Thyroid gland (tissue), 4 donors: Measurements from ENCODE around the gene SPINDOC. TPM values are rescaled to one million over a fixed set of nuclear protein-coding genes. Genes with fewer than 3 reads are reported as not detected.

Source experiments
- DNase-seq, 2 donors: peaks; one replicate each; pipeline ENCODE4 v3.0.0-alpha.2; 2019
- H3K27ac ChIP-seq, 3 donors: fragments of 200-600 bp; sonication (generic); 1 replicate in 2 of 3; 2 replicates in 1 of 3; pipeline ENCODE4 v1.5.1; 2016 to 2019; ENCODE audit warnings: mild to moderate bottlenecking in 1 of 3, moderate library complexity in 1 of 3
- H3K27me3 ChIP-seq: fragments of 200-600 bp; sonication (generic); one replicate; pipeline ENCODE4 v1.5.1; 2019
- H3K36me3 ChIP-seq, 2 donors: fragments of 200-600 bp; sonication (generic); one replicate each; pipeline ENCODE4 v1.5.1; 2016 to 2019
- H3K4me1 ChIP-seq, 2 donors: fragments of 200-600 bp; sonication (generic); one replicate each; pipeline ENCODE4 v1.5.1; 2017 to 2019
- H3K4me3 ChIP-seq, 3 donors: fragments of 200-600 bp; sonication (generic); replicated peaks in 1 of 3; 1 replicate in 2 of 3; 2 replicates in 1 of 3; pipeline ENCODE4 v1.5.1; 2016; ENCODE audit warnings: mild to moderate bottlenecking in 1 of 3
- H3K9me3 ChIP-seq: fragments of 200-600 bp; sonication (generic); one replicate; pipeline ENCODE4 v1.5.1; 2017
- POLR2A ChIP-seq, 2 donors: fragments of 450-650 bp; IDR thresholded peaks; one replicate each; pipeline ENCODE4 v1.6.1; 2017; ENCODE audit warnings: antibody characterized with exemption in 2 of 2, mild to moderate bottlenecking in 2 of 2, moderate library complexity in 1 of 2
- WGBS, 2 donors: methylation state at CpG; one replicate each; pipeline ENCODE4 v1.1.5; 2017; 5-methylcytosine and 5-hydroxymethylcytosine counted together
- intact Hi-C: fragments of 100-400 bp; cut with DNase I; formaldehyde crosslinking; loops from one replicate; pipeline ENCODE4 v1.15.1; 2023
- total RNA-seq, 4 donors: library from RNA; depleted of rRNA; stranded (reverse); fragments of >200 nt; gene quantifications; one replicate each; pipeline ENCODE4 v1.2.3, GENCODE V29; 2016
- TF ChIP-seq, protein P1 (sequence below), 6 experiments: fragments of 200-600 bp in 3 of 6; fragments of 450-650 bp in 3 of 6; sonication (generic) in 3 of 6; IDR thresholded peaks; one replicate each; pipeline ENCODE4 v1.5.1; 2016 to 2019; ENCODE audit warnings: antibody characterized with exemption in 6 of 6, mild to moderate bottlenecking in 2 of 6, inconsistent platforms in 1 of 6, moderate library complexity in 1 of 6

SPINDOC gene
- total RNA-seq, 4 donors from 2014 or later, result 7.4 to 12.6 (median 10.3) TPM

DNA sequence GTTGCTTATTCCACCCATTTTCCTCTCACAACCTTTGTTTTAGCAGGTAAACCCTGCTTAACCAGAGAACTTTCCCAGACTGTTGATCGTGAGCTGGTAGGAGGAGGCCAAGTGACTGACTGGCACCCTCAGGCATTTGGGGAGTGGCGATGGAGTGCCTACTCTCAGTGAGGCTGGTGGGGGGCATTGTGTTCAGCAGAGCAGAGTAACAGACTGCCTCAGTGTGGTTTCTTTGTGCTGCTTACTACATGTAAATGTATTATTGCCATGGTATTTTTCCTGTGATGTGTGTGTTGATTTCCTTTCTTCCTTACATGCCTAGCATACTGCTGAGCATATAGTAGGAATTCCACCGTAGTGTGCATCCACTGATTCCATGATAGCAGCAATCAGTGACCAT, 28.3 kb downstream of the SPINDOC start:
- 13 to 35% methylated on average over 3 of the region's 3 CpGs for whole genome bisulfite sequencing, 2 donors

DNA sequence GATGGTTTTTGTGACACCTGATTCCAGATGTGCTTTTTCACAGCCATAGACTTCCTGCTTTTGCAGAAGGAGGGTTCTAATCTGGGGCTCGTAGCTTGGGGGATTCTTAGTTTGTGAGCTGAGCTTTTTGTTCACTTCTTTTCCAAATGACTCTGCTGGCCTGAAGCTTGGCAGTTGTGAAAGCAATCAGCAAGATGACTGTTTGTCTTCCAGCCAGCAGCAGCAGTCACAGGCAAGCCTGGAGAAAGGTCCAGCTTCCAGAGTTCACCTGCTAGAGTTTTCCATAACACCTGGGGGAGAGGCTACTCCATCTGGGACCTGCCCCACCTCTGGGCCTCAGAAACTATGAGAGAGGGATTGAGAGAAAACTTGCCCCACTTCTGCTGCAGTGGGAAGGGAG, 29.8 kb downstream of the SPINDOC start:
- 25 to 33% methylated on average over 1 of the region's 1 CpG for WGBS, 2 donors
- H3K4me3 ChIP-seq, result no peak overlapping the region
- no peaks in the 10 kb centered on the region for H3K27me3 ChIP-seq
- H3K27ac ChIP-seq, result peak overlapping the region; percentile 83 to 92 (median 85)
- TF ChIP-seq, protein P1, sequence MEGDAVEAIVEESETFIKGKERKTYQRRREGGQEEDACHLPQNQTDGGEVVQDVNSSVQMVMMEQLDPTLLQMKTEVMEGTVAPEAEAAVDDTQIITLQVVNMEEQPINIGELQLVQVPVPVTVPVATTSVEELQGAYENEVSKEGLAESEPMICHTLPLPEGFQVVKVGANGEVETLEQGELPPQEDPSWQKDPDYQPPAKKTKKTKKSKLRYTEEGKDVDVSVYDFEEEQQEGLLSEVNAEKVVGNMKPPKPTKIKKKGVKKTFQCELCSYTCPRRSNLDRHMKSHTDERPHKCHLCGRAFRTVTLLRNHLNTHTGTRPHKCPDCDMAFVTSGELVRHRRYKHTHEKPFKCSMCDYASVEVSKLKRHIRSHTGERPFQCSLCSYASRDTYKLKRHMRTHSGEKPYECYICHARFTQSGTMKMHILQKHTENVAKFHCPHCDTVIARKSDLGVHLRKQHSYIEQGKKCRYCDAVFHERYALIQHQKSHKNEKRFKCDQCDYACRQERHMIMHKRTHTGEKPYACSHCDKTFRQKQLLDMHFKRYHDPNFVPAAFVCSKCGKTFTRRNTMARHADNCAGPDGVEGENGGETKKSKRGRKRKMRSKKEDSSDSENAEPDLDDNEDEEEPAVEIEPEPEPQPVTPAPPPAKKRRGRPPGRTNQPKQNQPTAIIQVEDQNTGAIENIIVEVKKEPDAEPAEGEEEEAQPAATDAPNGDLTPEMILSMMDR (IDR thresholded peaks at IDR 0.05), result no peak
- TF ChIP-seq POLR2A (IDR thresholded peaks at IDR 0.05), result no peak
- intact Hi-C loops, result no loop called here
- no peaks in the 10 kb centered on the region for H3K36me3 ChIP-seq
- no peaks in the 10 kb centered on the region for H3K9me3 ChIP-seq
- H3K4me1 ChIP-seq, result peaks cover 71 to 82% of the 10 kb centered on the region in 2 donors
- peak; percentile 57 to 65 for DNase-seq

More for the DNA sequence above, 28.3 kb downstream of the SPINDOC start:
- peaks cover 66 to 75% of the 10 kb centered on the region in 2 donors for H3K4me1 ChIP-seq
- peak overlapping the region in 1 of 3 donors; percentile 87 for H3K4me3 ChIP-seq
- H3K27me3 ChIP-seq, result no peaks in the 10 kb centered on the region
- H3K9me3 ChIP-seq, result no peaks in the 10 kb centered on the region
- intact Hi-C loops, result no loop called here
- peak; percentile 94 for DNase-seq
- peak in 1 of 2 donors; percentile 76 for TF ChIP-seq POLR2A (IDR thresholded peaks at IDR 0.05)
- TF ChIP-seq, protein P1 (IDR thresholded peaks at IDR 0.05), result no peak
- H3K27ac ChIP-seq, result peak overlapping the region; percentile 85 to 92 (median 88)
- H3K36me3 ChIP-seq, result no peaks in the 10 kb centered on the region

DNA sequence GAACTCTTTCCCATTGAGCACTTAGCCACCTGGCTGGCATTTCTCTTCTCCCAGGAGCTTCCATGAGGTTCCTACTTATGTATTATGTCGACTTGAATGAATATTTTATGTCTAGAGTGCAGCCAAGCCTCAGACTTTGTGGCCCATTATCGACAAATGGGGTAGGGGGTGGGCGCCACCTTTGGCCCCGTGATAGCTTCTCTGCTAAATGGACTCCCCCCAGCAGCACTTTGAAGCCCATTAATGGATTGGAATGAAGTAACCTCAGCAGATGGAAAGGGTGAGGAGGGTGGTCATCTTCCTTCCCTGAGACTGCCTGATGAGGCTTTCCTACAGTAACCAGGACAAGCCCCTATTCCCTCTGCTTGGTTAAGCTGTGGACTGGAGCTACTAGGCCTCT, 31.6 kb downstream of the SPINDOC start:
- Histone ChIP-seq H3K9me3 (no peaks in the 10 kb centered on the region), H3K27ac (peak overlapping the region in 2 of 3 donors; percentile 85 to 89), H3K4me1 (peaks cover 88 to 96% of the 10 kb centered on the region in 2 donors)

DNA sequence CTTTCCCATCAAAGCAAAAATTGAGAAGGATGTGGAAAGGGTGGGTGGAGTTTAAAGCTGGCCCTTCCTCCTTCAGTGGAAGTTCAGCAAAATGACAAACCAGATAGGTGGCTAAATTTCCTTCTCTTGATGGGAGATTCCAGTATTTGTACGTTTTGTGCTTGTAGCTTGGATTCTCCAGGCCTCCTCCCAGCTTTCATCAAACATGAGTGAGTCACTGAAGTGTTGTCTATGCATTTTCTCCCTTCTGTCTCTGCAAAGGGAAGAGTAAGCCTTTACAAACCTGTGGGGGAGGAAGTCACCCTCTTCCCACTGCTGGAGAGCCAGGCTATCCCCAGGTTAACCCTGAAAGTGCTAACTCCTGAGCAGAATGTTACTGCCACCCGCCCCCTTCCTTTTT, 32.0 kb downstream of the SPINDOC start:
- Histone ChIP-seq H3K4me1 (peaks cover 87 to 99% of the 10 kb centered on the region in 2 donors), H3K36me3 (no peaks in the 10 kb centered on the region), H3K9me3 (no peaks in the 10 kb centered on the region), H3K27ac (peak overlapping the region in 2 of 3 donors; percentile 85 to 89), H3K4me3 (no peak overlapping the region), H3K27me3 (no peaks in the 10 kb centered on the region)
- TF ChIP-seq, protein P1 (IDR thresholded peaks at IDR 0.05), result no peak
- no peak for TF ChIP-seq POLR2A (IDR thresholded peaks at IDR 0.05)
- intact Hi-C loops, result no loop called here
- DNase-seq, result no peak
- WGBS, 2 donors, result 52 to 58% methylated on average over 2 of the region's 2 CpGs

More for the DNA sequence above, 31.6 kb downstream of the SPINDOC start:
- H3K36me3 ChIP-seq, result no peaks in the 10 kb centered on the region
- DNase-seq, result no peak
- H3K27me3 ChIP-seq, result no peaks in the 10 kb centered on the region
- H3K4me3 ChIP-seq, result no peak overlapping the region
- 85 to 89% methylated on average over 4 of the region's 4 CpGs for WGBS, 2 donors
- TF ChIP-seq, protein P1 (IDR thresholded peaks at IDR 0.05), result no peak
- no peak for TF ChIP-seq POLR2A (IDR thresholded peaks at IDR 0.05)
- intact Hi-C loops, result no loop called here

DNA sequence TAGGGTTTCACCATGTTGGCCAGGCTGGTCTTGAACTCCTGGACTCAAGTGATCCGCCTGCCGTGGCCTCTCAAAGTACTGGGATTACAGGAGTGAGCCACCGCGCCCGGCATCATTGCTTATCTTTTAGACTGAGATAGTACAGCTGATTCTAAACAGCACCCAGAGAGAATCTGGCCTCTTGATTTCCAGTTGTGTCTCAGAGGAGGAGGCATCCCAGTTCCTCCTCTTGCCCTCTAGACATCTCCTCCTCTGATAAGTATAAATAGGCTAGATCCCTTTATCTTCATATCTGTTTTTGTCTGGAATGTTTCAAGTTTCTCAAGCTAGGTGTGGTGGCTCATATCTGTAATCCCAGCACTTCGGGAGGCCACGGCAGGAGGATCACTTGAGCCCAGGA, 32.7 kb downstream of the SPINDOC start:
- H3K9me3 ChIP-seq, result no peaks in the 10 kb centered on the region
- peaks cover 87 to 99% of the 10 kb centered on the region in 2 donors for H3K4me1 ChIP-seq
- no peak overlapping the region for H3K4me3 ChIP-seq
- no peaks in the 10 kb centered on the region for H3K36me3 ChIP-seq
- intact Hi-C loops, result no loop called here
- H3K27ac ChIP-seq, result peak overlapping the region in 2 of 3 donors; percentile 85 to 89
- WGBS, 2 donors, result 91 to 96% methylated on average over 6 to 7 of the region's 7 CpGs
- no peak for TF ChIP-seq POLR2A (IDR thresholded peaks at IDR 0.05)
- TF ChIP-seq, protein P1 (IDR thresholded peaks at IDR 0.05), result no peak
- DNase-seq, result no peak
- H3K27me3 ChIP-seq, result no peaks in the 10 kb centered on the region
